ENCODE measurements around the gene ZDHHC7.

GRCh38 chr16:84957192-84957591, 54.1 kb downstream of the ZDHHC7 start:
- TF ChIP-seq CTCF (IDR thresholded peaks at IDR 0.05) (no peak), POLR2A (IDR thresholded peaks at IDR 0.05) (no peak), EP300 (IDR thresholded peaks at IDR 0.05) (no peak)
